ENCODE data around the gene TUT1.

DNA sequence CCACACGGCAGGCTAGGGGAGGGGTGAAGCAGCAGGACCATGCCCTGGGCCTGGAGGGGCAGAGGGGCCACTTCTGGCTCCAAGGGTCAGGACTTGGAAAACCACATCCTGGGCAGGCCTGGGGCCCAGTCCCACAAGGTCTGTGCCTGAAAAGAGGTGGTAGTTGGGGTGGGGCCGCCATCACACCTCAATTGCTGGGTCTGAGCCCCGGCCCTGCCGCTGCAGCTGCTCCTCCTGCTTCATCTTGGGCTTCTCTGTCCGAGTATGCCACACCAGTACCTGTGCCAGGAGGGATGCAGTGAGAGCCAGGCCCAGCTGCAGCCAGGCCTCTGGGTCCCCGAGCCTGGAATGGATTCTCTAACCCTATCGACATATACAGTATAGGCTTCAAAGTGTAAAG is 24.2 kb upstream of the TUT1 start:
- TF ChIP-seq EZH2phosphoT487 (IDR thresholded peaks at IDR 0.05; ENCODE audit: insufficient read depth, low read depth) (no peak), EZH2 (IDR thresholded peaks at IDR 0.05; ENCODE audit: insufficient read depth, poor library complexity, severe bottlenecking) (no peak)

Measured in GM23248 (cell line).